Measurements from ENCODE around the gene GANAB. TPM values are rescaled to one million over a fixed set of nuclear protein-coding genes. Genes with fewer than 3 reads are reported as not detected.

Gene GANAB
- total and polyA plus RNA-seq, 2 of the 13 experiments (the other 11 are each of a cell fraction or from before 2014, with no cell fraction given) = 99.5 to 234 TPM

DNA sequence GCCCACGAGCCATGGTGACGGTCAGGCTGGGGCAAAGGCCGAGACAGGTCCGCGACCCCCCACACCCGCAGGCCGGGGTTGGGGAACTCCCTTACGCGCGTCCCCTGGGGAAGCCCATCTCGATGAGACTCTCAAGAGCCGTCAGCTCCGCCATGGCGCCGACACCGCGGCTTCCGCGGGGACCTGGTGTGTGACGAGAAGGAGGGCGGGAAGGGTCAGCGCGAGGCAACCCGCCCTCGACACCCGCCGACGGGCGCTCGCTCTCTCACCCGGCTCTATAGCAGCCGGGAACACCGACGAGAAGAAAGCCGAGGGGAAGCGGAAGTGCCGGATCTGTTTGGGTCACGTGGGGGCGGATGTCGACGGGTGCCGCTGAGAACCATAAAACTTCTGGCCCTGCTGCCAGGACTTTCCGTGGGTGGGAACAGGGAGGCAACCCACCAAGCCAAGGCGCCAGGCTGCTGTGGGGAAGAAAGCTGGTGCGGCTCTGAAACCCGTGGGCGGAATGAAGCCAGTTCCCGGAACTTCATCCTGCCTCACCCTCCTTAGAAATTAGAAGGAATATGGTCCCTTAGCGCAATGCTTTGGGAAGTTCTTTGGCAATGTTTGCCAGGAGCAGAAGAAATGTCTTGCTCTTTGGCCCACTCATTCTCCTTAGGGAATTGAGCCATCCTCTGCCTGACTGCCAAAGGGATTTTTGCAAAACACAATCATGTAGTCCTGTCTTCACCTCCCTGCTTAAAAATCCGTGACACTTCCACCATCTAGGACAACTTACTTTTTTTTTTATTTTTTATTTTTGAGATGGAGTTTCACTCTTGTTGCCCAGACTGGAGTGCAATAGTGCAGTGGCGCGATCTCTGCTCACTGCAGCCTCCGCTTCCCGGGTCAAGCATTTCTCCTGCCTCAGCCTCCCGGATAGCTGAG is 32.6 kb upstream of the GANAB start, which contains the start of gene UBXN1 (continued):
- TF ChIP-seq, protein P1, sequence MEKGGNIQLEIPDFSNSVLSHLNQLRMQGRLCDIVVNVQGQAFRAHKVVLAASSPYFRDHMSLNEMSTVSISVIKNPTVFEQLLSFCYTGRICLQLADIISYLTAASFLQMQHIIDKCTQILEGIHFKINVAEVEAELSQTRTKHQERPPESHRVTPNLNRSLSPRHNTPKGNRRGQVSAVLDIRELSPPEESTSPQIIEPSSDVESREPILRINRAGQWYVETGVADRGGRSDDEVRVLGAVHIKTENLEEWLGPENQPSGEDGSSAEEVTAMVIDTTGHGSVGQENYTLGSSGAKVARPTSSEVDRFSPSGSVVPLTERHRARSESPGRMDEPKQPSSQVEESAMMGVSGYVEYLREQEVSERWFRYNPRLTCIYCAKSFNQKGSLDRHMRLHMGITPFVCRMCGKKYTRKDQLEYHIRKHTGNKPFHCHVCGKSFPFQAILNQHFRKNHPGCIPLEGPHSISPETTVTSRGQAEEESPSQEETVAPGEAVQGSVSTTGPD (CRISPR knock-in tag; IDR thresholded peaks at IDR 0.05) = no peak; the same call in 1 of the 2 replicates
- TF ChIP-seq RXRB (CRISPR knock-in tag; IDR thresholded peaks at IDR 0.05; ENCODE audit: borderline replicate concordance) (peak; percentile 62; the same call in 1 of the 2 replicates), ZNF607 (CRISPR knock-in tag; IDR thresholded peaks at IDR 0.05; ENCODE audit: borderline replicate concordance) (no peak; the same call in 1 of the 2 replicates), ZKSCAN1 (IDR thresholded peaks at IDR 0.05; ENCODE audit: low read length) (no peak), MZF1 (CRISPR knock-in tag; IDR thresholded peaks at IDR 0.05; ENCODE audit: borderline replicate concordance) (no peak), ZNF652 (CRISPR knock-in tag; IDR thresholded peaks at IDR 0.05; ENCODE audit: borderline replicate concordance, low read depth) (no peak), SRSF1 (optimal IDR thresholded peaks at IDR 0.05; ENCODE audit: low read depth, low read length) (peak; percentile 93), RELA (CRISPR knock-in tag; IDR thresholded peaks at IDR 0.05) (0 out of 2 replicates have a peak, but pooled peaks have one; percentile 20), CENPBD1 (CRISPR knock-in tag; IDR thresholded peaks at IDR 0.05; ENCODE audit: borderline replicate concordance, low read depth) (no peak), TOE1 (CRISPR knock-in tag; IDR thresholded peaks at IDR 0.05) (no peak), DNMT3B (CRISPR knock-in tag; conservative IDR thresholded peaks at IDR 0.05) (no peak), ZNF274 (CRISPR knock-in tag; IDR thresholded peaks at IDR 0.05) (no peak; the same call in 1 of the 2 replicates), RFXANK (CRISPR knock-in tag; IDR thresholded peaks at IDR 0.05) (no peak), ZBTB7B (CRISPR knock-in tag; IDR thresholded peaks at IDR 0.05) (peak; percentile 57), ZKSCAN8 (CRISPR knock-in tag; IDR thresholded peaks at IDR 0.05; ENCODE audit: borderline replicate concordance) (no peak), PAWR (CRISPR knock-in tag; IDR thresholded peaks at IDR 0.05; ENCODE audit: borderline replicate concordance) (no peak), FOXK2 (IDR thresholded peaks at IDR 0.05) (no peak), ELF4 (CRISPR knock-in tag; IDR thresholded peaks at IDR 0.05; ENCODE audit: borderline replicate concordance) (no peak; the same call in 1 of the 2 replicates), TBP (CRISPR knock-in tag; IDR thresholded peaks at IDR 0.05) (no peak), NFE2 (CRISPR knock-in tag; IDR thresholded peaks at IDR 0.05) (no peak), KDM3A (CRISPR knock-in tag; IDR thresholded peaks at IDR 0.05; ENCODE audit: low read depth) (peak; percentile 71; the same call in 1 of the 2 replicates)
- TF ChIP-seq, protein P2, sequence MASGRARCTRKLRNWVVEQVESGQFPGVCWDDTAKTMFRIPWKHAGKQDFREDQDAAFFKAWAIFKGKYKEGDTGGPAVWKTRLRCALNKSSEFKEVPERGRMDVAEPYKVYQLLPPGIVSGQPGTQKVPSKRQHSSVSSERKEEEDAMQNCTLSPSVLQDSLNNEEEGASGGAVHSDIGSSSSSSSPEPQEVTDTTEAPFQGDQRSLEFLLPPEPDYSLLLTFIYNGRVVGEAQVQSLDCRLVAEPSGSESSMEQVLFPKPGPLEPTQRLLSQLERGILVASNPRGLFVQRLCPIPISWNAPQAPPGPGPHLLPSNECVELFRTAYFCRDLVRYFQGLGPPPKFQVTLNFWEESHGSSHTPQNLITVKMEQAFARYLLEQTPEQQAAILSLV (CRISPR knock-in tag; IDR thresholded peaks at IDR 0.05; ENCODE audit: borderline replicate concordance) = no peak
